K562 (cell line): ENCODE results near the gene REM2. TPM values are rescaled to one million over a fixed set of nuclear protein-coding genes. Genes with fewer than 3 reads are reported as not detected.

Source experiments
- BRD9 ChIP-seq: fragments of 450-650 bp; IDR thresholded peaks from 2 replicates; pipeline ENCODE4 v1.6.1; 2018; ENCODE audit warnings: low read depth; ENCODE audit not compliant: partially characterized antibody
- DDX20 ChIP-seq: fragments of 450-650 bp; IDR thresholded peaks from 2 replicates; pipeline ENCODE4 v1.6.1; 2016; ENCODE audit warnings: missing genetic modification characterization, low read depth, mild to moderate bottlenecking, missing compliant biosample characterization, moderate library complexity
- FOXA3 ChIP-seq, 2 experiments: fragments of 450-650 bp in 1 of 2; sonication (generic) in 1 of 2; formaldehyde crosslinking; IDR thresholded peaks in 1 of 2; conservative IDR thresholded peaks in 1 of 2; 2 replicates each; pipeline versions ENCODE4 v1.4.0 to v1.8.0; 2020 to 2022; ENCODE audit warnings: mild to moderate bottlenecking in 2 of 2, missing genetic modification reagents in 1 of 2
- IFI16 ChIP-seq: fragments of 250-450 bp; sonication (Bioruptor Pico); IDR thresholded peaks from 2 replicates; pipeline ENCODE4 v2.1.2; 2022; ENCODE audit warnings: mild to moderate bottlenecking, inconsistent platforms
- MAZ ChIP-seq, 2 experiments: fragments of 450-650 bp in 1 of 2; sonication (generic) in 1 of 2; formaldehyde crosslinking; IDR thresholded peaks in 1 of 2; conservative IDR thresholded peaks in 1 of 2; 2 replicates each; pipeline versions ENCODE4 v1.4.0 to v1.5.0; 2020; ENCODE audit warnings: mild to moderate bottlenecking in 1 of 2, missing genetic modification reagents in 1 of 2
- MECOM ChIP-seq: fragments of 250-450 bp; sonication (Bioruptor Pico); IDR thresholded peaks from 2 replicates; pipeline ENCODE4 v1.8.0; 2022; ENCODE audit warnings: inconsistent platforms
- NONO ChIP-seq, 2 experiments: fragments of 200-400 bp in 1 of 2; fragments of 450-650 bp in 1 of 2; formaldehyde crosslinking in 1 of 2; IDR thresholded peaks; 2 replicates each; pipeline ENCODE4 v1.6.1; 2017; ENCODE audit warnings: low read depth in 2 of 2, mild to moderate bottlenecking in 2 of 2, moderate library complexity in 2 of 2, low read length in 1 of 2
- RHOXF2B ChIP-seq: fragments of 250-450 bp; sonication (Bioruptor Pico); conservative IDR thresholded peaks from 2 replicates; pipeline ENCODE4 v1.5.1; 2021
- ZNF23 ChIP-seq: fragments of 250-450 bp; sonication (Bioruptor Pico); IDR thresholded peaks from 2 replicates; pipeline ENCODE4 v1.4.0; 2020; ENCODE audit warnings: mild to moderate bottlenecking
- ZNF384 ChIP-seq: IDR thresholded peaks from 2 replicates; pipeline ENCODE4 v1.6.1; 2012; ENCODE audit warnings: low read depth, low read length, improper control_type of control experiment
- ZNF551 ChIP-seq: fragments of 250-450 bp; sonication (Bioruptor Pico); IDR thresholded peaks from 2 replicates; pipeline ENCODE4 v1.5.0; 2021; ENCODE audit warnings: mild to moderate bottlenecking, moderate library complexity
- polyA plus RNA-seq, 8 experiments: library from polyadenylated mRNA; depleted of rRNA in 4 of 8; stranded (reverse) in 5 of 8; unstranded in 3 of 8; fragments of >200 nt; fragmentation: Nextera tagmentation in 2 of 8; fragmentation: Illumina TruSeq in 1 of 8; extraction: Ambion mirVana in 2 of 8; extraction: Trizol in 1 of 8; gene quantifications; 2 replicates each; pipeline versions ENCODE4 v1.2.1 to v1.2.3, GENCODE V29; 2011 to 2014; ENCODE audit warnings: inconsistent platforms in 1 of 8, missing spikeins in 1 of 8
- total RNA-seq, 7 experiments: library from RNA; depleted of rRNA in 6 of 7; stranded (reverse); fragments of >200 nt in 6 of 7; fragmentation: Illumina TruSeq in 2 of 7; extraction: Trizol in 2 of 7; gene quantifications; 2 replicates each; pipeline versions ENCODE4 v1.2.1 to v1.2.3, GENCODE V29; 2011 to 2021; ENCODE audit warnings: low replicate concordance in 1 of 7
- TF ChIP-seq, protein P1 (sequence below), 2 experiments: fragments of 450-650 bp; conservative IDR thresholded peaks; 2 replicates each; pipeline ENCODE4 v1.6.1; 2017; ENCODE audit warnings: mild to moderate bottlenecking in 2 of 2, moderate library complexity in 2 of 2
- TF ChIP-seq, protein P2 (sequence below), 2 experiments: fragments of 450-650 bp; formaldehyde crosslinking in 1 of 2; IDR thresholded peaks; 2 replicates each; pipeline versions ENCODE4 v1.4.0 to v1.6.1; 2014 to 2020; ENCODE audit warnings: mild to moderate bottlenecking in 2 of 2, borderline replicate concordance in 1 of 2, low read depth in 1 of 2
- TF ChIP-seq, protein P3 (sequence below), 3 experiments: fragments of 200-800 bp in 1 of 3; sonication (Bioruptor generic) in 1 of 3; sonication (generic) in 1 of 3; formaldehyde crosslinking in 1 of 3; IDR thresholded peaks; 2 replicates each; pipeline versions ENCODE4 v1.6.1 to v1.8.0; 2016 to 2022; ENCODE audit warnings: mild to moderate bottlenecking in 2 of 3, missing compliant biosample characterization in 2 of 3, missing genetic modification characterization in 2 of 3, missing genetic modification reagents in 1 of 3

REM2 gene
- total and polyA plus RNA-seq, 9 of the 15 experiments (the other 6 are each of a cell fraction or from before 2014, with no cell fraction given), result 0.18 to 1.0 (median 0.38) TPM

DNA sequence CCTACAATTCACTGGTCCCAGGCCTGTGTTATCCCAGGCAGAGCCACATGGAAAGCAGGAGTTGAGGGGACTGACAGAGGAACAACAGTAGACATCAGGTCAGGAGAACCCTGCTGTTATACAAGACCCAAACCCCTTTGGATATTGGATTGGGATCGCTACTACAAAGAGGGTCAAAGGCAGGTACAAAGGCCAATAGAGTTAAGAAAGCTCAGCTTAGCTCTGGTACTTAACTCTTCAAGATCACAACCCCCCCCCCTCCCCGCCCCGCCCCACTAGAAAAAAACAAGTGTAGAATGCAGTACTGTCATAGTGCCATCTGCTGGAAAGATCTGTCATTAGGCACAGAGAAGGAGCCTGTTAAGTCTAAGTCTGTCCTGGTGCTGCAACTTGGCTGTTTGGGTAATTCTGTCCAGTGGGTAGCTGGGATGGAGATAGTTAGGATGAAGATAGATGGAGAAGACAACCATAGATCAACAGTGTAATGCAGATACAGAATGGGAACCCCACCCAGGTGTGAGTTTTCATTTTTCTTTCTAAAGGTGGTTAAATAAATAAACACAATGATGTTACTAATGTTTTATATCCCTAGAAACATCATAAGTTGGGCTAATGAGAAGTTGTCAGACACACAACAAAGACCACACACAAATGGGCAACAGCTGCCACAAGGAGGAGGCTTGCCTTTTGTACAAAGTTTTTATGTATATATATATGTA, 17.2 kb downstream of the REM2 start (continued):
- TF ChIP-seq FOXA3 (CRISPR knock-in tag; conservative IDR thresholded peaks at IDR 0.05 in 1 of 2, IDR thresholded peaks at IDR 0.05 in 1 of 2) (no peak), ZNF384 (peak; percentile 89), IFI16 (CRISPR knock-in tag) (no peak), ZNF23 (CRISPR knock-in tag) (no peak), MAZ (CRISPR knock-in tag; conservative IDR thresholded peaks at IDR 0.05 in 1 of 2, IDR thresholded peaks at IDR 0.05 in 1 of 2) (peak; percentile 36 to 81; a peak in 2 of 4 replicates), MECOM (CRISPR knock-in tag) (0 out of 2 replicates have a peak, but pooled peaks have one; percentile 25), NONO (IDR thresholded peaks at IDR 0.05; ENCODE audit: low read depth in 2 of 2, low read length in 1 of 2) (no peak), BRD9 (no peak), DDX20 (tag) (no peak), ZNF551 (no peak), RHOXF2B (CRISPR knock-in tag) (no peak)
- TF ChIP-seq, protein P1, sequence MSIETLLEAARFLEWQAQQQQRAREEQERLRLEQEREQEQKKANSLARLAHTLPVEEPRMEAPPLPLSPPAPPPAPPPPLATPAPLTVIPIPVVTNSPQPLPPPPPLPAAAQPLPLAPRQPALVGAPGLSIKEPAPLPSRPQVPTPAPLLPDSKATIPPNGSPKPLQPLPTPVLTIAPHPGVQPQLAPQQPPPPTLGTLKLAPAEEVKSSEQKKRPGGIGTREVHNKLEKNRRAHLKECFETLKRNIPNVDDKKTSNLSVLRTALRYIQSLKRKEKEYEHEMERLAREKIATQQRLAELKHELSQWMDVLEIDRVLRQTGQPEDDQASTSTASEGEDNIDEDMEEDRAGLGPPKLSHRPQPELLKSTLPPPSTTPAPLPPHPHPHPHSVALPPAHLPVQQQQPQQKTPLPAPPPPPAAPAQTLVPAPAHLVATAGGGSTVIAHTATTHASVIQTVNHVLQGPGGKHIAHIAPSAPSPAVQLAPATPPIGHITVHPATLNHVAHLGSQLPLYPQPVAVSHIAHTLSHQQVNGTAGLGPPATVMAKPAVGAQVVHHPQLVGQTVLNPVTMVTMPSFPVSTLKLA (conservative IDR thresholded peaks at IDR 0.05), result no peak
- TF ChIP-seq, protein P2, sequence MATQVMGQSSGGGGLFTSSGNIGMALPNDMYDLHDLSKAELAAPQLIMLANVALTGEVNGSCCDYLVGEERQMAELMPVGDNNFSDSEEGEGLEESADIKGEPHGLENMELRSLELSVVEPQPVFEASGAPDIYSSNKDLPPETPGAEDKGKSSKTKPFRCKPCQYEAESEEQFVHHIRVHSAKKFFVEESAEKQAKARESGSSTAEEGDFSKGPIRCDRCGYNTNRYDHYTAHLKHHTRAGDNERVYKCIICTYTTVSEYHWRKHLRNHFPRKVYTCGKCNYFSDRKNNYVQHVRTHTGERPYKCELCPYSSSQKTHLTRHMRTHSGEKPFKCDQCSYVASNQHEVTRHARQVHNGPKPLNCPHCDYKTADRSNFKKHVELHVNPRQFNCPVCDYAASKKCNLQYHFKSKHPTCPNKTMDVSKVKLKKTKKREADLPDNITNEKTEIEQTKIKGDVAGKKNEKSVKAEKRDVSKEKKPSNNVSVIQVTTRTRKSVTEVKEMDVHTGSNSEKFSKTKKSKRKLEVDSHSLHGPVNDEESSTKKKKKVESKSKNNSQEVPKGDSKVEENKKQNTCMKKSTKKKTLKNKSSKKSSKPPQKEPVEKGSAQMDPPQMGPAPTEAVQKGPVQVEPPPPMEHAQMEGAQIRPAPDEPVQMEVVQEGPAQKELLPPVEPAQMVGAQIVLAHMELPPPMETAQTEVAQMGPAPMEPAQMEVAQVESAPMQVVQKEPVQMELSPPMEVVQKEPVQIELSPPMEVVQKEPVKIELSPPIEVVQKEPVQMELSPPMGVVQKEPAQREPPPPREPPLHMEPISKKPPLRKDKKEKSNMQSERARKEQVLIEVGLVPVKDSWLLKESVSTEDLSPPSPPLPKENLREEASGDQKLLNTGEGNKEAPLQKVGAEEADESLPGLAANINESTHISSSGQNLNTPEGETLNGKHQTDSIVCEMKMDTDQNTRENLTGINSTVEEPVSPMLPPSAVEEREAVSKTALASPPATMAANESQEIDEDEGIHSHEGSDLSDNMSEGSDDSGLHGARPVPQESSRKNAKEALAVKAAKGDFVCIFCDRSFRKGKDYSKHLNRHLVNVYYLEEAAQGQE (IDR thresholded peaks at IDR 0.05; ENCODE audit: borderline replicate concordance), result peak; percentile 65
- TF ChIP-seq, protein P2 (CRISPR knock-in tag; IDR thresholded peaks at IDR 0.05; ENCODE audit: low read depth), result no peak
- TF ChIP-seq, protein P3, sequence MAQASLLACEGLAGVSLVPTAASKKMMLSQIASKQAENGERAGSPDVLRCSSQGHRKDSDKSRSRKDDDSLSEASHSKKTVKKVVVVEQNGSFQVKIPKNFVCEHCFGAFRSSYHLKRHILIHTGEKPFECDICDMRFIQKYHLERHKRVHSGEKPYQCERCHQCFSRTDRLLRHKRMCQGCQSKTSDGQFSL (CRISPR knock-in tag; IDR thresholded peaks at IDR 0.05), result no peak
- TF ChIP-seq, protein P3 (tag; IDR thresholded peaks at IDR 0.05), result peak in 1 of 2 experiments; percentile 80; a peak in 2 of 4 replicates
